HG03108 (cell line): ENCODE data around the gene MAIP1.

ENCODE experiments used
- ATAC-seq: cut with Tn5 transposase; IDR thresholded peaks from one replicate; pipeline ENCODE4 v1.9.1; 2021; ENCODE audit warnings: moderate library complexity; ENCODE audit not compliant: unreplicated experiment

Gene MAIP1

GRCh38 chr2:199988151-199988550, 32.8 kb downstream of the MAIP1 start:
- ATAC-seq, result no peak

- no peak for ATAC-seq
Measured at GRCh38 chr2:199989822-199990221, 34.4 kb downstream of the MAIP1 start.

GRCh38 chr2:199991691-199992090, 36.3 kb downstream of the MAIP1 start:
- no peak for ATAC-seq

- no peak for ATAC-seq
Measured at GRCh38 chr2:199992296-199992695, 36.9 kb downstream of the MAIP1 start.

- no peak for ATAC-seq
Measured at GRCh38 chr2:199994371-199994770, 39.0 kb downstream of the MAIP1 start.

- no peak for ATAC-seq
Measured at GRCh38 chr2:199994896-199995295, 39.5 kb downstream of the MAIP1 start.

GRCh38 chr2:199997296-199997695, 41.9 kb downstream of the MAIP1 start:
- no peak for ATAC-seq

GRCh38 chr2:199999166-199999565, 43.8 kb downstream of the MAIP1 start:
- no peak for ATAC-seq

- ATAC-seq, result no peak
Measured at GRCh38 chr2:200000444-200001163, 45.2 kb downstream of the MAIP1 start.

- ATAC-seq, result no peak
Measured at GRCh38 chr2:200003444-200003843, 48.1 kb downstream of the MAIP1 start.

GRCh38 chr2:200005675-200006074, 50.3 kb downstream of the MAIP1 start:
- no peak for ATAC-seq

- no peak for ATAC-seq
Measured at GRCh38 chr2:200007306-200007705, 51.9 kb downstream of the MAIP1 start.

- no peak for ATAC-seq
Measured at GRCh38 chr2:200012401-200012800, 57.0 kb downstream of the MAIP1 start.
